ENCODE data around the gene TSSK2. TPM values are rescaled to one million over a fixed set of nuclear protein-coding genes. Genes with fewer than 3 reads are reported as not detected.

TSSK2 gene
- total RNA-seq, 1 experiment from 2014 or later, result not detected

DNA sequence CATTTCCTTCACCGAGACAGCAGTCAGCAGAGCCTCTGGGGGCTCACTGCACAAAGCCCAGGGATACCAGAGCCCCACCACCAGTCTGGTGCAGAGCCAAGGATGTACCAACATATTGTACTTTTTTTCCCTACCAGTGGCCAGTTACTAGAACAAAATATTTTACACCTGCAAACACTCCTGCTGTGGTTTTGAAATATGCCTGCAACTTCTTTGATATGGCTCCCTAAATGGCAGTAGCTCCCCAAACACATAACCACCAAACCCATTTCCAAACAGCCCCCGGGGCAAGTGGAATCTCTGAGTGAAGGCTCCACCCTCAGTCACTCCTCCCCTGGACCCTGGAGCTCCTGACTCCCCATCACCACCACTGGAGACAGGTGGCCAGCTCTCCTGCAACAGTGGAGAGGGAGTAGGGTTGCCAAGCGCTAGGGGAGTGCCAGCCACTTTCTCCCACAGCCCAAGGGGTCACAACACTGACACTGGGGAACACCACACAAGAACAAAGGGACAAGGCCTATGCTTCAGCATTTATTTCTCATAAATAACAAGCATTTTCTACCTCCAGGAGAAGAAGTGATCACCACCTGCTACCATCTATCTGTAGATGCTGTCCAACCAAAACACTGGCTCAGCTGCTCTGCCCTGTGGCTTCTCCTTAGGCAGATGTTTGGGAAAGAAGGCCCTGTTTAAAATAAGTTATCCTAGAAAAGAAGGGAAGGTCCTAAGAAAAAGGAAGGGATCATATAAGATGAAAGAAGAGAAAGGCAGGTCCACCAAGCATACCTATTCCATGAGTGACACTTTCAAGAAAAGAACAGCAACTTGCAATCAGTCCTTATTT is 24.0 kb upstream of the TSSK2 start:
- no peak for DNase-seq (ENCODE audit: low spot score)

DNA sequence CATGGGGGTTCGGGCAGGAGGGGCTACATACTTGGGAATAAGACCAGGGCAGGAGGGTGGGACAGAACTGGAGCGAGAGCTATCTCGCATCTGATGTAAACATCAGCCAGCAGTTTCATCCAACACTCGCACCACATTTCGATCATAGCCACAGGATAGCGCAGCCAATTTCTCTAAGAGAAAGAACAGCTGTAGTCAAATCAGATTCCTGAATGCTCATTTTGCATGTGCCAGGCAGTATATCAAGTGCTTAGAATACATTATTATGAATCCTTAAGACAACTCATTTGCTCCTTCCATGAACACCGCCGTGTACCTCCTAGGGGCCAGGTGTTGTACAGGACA is 23.4 kb upstream of the TSSK2 start:
- no peak for DNase-seq (ENCODE audit: low spot score)

DNA sequence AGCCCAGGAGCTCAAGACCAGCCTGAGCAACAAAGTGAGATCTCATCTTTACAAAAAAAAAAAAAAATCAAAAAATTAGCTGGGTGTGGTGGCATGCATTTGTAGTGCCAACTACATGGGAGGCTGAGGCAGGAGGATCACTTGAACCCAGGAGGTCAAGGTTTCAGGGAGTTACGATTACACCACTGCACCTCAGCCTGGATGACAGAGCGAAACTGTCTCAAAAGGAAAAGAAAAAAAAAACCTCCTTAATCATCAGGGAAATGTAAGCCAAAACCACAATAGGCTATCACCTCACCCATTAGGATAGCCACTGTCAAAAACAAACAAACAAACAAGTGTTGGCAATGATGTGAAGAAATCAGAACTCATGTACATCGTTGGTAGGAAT is 22.3 kb upstream of the TSSK2 start:
- no peak for DNase-seq (ENCODE audit: low spot score)

DNA sequence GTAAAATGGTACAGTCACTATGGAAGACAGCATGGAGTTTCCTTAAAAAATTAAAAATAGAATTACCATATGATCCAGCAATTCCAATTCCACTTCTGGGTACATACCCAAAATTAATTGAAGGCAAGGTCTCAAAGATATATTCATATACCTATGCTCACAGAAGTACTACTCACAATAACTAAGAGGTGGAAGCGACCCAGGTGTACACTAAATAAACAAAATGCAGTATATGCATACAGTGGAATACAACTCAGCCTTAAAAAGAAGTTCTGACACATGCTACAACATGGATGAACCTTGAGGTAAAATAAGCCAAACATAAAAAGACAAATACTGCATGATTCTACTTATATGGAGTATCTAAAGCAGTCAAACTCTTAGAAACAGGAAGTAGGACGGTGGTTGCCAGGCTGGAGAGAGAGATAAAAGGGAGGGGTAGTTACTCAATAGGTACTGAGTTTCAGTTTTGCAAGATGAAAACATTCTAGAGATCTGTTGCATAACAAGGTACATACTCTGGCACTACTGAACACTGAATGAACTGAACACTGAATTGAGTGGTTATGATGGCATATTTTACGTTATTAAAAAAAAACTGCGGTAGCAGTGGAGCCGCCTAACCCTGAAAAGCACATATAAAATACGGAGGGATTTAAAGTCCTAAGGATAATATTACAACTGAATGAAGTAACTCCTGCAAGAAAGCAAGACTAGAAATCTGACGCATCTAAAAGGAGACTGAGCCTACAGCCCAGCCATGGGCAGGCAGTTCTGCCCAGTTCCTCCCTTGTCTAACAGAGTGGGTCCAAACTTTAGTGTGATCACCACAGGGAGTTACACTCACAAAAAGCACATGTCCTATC is 21.7 kb upstream of the TSSK2 start:
- no peak for DNase-seq (ENCODE audit: low spot score)

DNA sequence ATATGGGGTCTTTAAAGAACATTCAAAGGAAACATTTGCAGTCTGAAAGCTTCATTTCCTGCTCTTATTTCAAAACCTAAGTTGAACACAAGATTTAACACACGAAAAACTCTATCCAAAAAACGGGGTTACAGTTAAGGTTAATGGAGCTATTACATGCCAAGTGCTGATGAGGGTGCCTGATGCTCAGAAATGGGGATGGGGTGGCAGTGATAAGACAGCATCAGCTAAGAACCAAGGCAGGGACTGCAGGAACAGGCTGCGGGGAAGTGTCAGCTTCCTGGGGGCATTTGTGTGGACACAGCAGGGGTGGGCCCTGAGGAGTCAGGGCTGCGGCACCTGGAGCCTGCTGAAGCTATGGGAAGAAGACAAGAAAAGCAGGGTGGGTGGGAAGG is 21.0 kb upstream of the TSSK2 start:
- no peak for DNase-seq (ENCODE audit: low spot score)

DNA sequence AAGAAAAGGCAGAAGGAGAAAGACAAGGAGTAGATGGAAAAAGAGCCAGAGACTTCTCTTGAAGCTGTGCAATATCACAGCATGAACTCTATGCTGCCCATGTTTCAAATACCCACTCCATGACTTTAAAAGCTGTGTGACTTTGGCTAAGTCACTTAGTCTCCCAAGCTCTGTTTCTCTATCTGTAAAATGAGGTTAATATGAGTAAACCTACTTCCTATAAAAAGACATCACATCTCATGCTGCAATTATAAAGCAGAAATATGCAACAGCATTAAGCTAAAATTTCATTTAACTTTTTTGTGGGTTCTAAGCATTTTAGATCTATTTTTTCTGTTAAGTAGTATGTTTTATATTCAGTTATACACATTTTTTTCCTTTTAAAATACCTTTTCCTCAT is 20.5 kb upstream of the TSSK2 start:
- no peak for DNase-seq (ENCODE audit: low spot score)

DNA sequence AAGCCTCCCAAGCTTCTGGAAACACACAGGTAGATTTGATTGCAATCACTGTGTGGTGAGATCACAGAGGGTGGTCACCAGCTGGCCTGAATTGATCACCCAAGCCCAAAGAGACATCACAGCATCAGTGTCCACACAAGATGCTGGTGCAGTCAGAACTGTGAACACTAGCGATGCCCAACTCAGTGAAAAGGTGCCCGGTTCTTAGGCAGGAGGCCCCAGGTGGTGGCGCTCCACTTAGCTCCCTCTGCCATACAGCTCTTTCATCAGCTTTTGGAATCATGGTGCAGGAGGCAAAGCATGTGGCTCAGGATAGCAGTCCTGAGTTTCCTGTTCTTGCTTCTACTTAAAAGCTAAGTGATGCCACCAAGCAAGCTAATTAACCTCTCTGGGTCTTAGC is 20.0 kb upstream of the TSSK2 start:
- no peak for DNase-seq (ENCODE audit: low spot score)

DNA sequence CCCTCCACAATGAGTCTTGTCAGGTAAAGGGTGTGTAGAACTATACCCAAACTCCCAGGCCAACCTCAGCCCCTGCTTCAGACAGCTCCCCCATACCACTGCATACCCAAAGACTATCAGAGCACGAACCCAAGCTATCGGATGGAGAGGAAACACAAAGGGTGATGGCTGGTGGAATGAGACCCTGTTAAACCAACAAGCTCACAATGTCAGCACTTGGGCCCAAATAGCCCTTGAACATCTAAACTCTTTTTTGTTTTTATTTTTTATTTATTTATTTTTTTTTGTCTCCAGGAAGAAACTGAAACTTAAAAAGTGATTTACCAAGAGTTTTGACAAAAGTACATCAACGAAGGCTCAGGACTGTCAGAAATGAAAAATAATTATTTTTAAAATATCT is 19.5 kb upstream of the TSSK2 start:
- no peak for DNase-seq (ENCODE audit: low spot score)

DNA sequence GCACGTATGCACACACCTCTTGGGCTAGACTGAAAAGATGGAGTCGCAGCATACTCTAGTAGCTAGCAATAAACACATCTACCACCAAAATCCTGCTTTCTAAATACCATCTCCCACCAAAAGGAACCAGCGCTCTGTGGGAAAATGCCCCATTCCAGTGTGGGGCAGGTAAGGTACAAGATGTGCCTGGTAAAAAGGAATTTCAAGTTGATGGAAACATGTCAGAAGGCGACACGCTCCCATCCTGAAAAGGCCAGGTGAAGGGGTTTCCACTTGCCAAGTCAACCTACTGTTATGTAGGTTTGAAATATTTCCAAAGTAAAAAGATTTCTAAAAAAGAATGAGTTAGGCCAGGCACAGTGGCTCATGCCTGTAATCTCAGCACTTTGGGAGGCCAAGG is 17.7 kb upstream of the TSSK2 start:
- DNase-seq (ENCODE audit: low spot score), result no peak

DNA sequence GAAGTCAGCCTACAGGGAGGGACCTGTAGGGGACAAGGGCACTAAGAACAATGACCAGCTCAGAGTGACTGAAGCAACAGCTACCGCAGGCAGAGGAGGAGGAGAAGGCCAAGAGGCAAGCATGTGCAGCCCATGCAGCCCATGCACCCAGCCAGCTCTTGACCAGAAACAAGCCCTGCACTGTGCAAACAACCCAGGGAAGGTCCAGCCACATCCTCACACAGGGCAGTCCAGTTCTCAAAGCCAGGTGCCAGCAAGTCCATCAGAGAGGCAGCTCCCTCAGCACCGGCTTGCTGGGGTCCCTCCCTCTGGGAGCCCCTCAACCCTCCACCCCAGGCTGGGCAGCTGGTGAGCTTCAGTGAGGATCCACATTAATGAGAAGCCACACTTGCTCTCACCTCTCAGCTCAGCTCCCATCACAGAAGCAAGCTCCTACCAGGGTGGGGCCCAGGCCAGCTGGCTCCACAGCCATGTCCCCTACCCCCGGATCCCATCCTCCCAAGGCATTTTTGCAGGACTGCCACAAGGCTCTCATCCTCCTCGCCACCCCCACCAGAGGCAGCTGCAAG is 16.0 kb upstream of the TSSK2 start:
- no peak for DNase-seq (ENCODE audit: low spot score)

DNA sequence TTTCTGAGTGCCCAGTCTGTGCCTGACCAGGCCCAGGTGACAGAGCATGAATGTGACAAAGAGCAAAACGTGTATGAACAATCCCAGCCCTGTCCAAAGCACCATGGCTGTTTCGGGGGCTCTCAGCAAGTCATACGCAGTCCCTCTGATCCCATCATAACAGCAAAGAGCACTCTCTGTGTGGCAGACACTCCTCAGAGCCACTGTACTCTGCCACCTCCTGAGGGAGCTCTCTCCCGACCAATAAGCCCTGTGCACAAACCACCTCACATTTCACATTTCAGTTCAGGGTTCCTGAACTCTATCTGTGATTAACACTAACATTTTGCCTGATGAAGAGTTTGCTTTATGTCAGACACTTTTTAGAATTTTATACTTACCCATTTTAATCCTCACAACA is 15.5 kb upstream of the TSSK2 start:
- DNase-seq (ENCODE audit: low spot score), result peak; percentile 38

DNA sequence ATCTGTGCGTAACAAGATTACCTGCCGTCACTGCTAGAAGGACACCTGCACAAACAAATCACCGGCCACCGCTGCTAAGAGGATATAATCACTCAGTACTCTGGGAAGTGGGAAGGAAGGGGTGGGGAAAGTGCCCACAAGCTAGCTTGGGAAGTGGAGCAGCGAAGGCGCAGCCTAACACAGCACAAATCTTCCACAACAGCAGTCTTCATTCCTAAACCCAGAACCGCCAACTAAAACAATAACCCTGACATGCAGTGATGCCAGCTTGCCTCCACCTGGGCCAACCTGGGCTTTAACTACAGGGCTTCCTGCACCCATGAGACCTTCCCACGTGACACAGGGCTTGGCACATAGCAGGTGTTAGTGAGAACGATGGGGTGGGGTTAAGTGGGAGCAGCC is 14.0 kb upstream of the TSSK2 start:
- DNase-seq (ENCODE audit: low spot score), result no peak

DNA sequence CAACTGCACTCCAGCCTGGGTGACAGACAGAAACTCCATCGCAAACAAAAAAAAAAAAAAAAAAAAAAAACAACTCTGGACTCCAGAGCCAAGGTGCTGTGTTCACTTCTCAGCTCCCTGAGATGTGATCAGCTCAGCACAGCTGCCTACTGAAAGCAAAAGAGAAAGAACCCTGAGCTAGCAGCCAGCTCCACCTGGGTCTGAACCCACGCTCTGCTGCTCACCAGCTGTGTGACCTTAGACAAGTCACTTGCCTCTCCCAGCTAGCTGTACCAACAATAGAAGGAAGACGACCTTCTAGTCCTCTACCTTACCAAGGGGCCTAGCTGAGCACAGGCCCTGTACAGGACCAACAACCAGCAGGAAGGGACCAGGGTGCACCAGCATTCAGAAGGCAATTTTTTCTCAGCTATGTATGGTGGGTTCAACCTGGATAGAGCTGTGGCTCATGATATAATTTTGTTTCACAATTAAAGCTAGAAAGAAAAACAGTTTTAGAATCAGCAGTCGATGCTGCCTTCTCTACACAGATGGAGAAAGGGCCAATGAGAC is 12.7 kb upstream of the TSSK2 start:
- no peak for DNase-seq (ENCODE audit: low spot score)

DNA sequence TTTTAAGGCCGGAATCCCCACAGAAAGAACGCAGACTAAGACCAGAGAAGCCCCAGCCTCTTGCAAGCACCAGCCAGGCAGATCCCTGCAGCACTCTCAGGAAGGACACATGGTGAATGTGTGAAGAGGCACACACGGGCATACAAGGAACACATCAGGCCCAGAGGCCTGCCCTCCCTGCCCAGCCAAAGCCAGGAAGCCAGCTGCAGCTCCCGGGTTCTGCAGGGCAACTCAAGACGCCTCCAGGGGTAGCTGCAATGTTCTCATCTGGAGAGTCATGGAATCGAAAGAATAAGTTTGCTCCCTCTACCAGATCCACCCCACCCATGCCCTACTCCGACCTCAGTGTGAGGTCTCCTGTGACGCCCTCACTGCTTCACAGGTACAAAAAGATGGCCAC is 11.2 kb upstream of the TSSK2 start:
- no peak for DNase-seq (ENCODE audit: low spot score)

DNA sequence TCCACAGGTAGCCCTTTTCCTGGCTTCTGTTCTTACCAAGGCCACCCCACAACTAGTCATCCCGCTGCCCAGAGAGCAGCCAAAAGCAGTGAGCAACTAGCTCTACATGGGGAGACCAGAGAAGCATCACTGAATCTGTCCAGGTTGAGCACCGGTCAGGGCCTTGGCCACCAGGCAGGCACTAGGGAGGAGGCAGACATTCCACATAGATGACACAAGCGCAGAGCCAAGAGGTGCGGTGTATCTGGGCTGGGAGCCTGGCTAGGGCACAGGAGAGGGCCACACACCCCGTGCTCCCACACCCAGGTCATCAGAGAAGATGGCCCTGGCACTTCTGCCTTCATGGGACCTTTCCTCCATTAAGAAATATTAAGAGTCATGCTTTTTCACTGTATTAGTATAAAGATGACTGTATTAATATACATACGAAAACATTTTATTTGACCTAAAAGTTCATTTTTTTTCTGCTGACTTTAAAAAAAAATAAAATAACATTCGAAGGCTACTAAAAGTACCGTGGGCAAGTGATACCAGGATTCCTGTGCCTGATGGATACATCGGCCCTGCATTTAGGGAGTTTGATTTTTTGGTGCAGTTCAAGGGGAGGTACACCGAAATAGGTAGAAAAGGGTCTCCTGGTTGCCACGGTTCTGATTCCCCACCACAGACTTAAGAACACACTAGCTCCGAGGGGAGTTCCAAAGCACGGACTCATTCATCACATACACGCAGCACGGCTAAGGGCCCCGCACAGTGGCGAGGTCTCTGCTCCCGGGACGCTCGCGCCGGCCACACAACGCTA is 10.1 kb upstream of the TSSK2 start:
- peak; percentile 92 for DNase-seq (ENCODE audit: low spot score)

DNA sequence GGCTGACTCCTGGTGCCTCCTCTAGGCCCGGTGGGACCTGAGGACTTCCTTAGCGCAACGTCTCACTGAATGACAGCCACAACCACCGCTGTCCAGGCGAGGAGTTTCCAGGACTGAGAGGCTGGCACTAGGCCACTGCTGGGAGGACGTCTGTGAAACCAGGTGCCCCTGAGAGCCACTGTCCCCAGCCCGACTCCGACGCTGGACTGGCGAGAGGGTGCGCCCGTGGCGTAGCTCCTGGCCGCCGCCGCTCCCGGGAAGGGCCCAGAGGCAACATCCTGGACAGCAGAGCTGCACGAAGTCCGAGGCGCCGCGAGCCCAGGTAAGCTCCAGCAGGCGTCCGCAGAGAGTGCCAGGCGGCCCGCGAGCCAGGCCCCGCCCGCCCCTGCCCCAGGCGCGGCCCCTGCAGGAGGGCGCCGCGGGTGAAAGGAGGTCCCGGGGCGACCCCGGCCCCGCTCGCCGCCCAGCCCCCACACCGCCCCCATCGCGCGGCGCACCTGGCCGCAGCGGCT is 9.4 kb upstream of the TSSK2 start:
- peak; percentile 74 for DNase-seq (ENCODE audit: low spot score)

DNA sequence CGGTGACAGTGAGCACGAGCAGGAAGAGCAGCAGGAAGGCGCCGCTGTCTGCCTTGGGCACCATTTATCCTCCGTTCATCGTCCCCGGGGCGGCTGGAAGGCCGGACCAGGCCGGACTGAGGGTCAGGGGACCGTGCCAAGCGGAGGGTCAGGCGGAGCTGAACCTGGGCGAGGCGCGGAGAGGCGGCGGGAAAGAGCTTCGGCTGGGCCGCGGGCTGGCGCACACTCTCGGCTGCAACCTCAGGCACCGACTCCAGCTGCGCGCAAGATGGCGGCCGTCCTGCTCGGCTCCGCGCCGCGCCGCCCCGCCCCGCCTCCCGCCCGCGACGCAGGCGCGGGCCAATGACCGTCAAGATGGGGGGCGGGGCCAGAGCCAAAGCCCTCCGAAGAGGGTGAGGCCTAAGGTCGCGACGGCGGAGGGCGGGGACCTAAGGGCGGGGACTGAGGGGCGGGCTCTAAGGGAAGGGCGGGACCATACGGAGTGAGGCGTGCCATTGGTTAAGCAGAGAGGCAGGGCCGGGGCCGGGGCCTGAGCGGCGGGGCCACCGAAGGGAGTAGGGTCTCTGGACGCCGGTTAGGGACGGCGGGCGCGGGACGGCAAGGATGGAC is 8.9 kb upstream of the TSSK2 start, which contains the start of gene DGCR2:
TSS of gene DGCR2 (minus strand) at position 270 of the 609 bp plus-strand sequence. CDS start at position 64, 206 bp downstream.
- DNase-seq (ENCODE audit: low spot score), result peak; percentile 99

DNA sequence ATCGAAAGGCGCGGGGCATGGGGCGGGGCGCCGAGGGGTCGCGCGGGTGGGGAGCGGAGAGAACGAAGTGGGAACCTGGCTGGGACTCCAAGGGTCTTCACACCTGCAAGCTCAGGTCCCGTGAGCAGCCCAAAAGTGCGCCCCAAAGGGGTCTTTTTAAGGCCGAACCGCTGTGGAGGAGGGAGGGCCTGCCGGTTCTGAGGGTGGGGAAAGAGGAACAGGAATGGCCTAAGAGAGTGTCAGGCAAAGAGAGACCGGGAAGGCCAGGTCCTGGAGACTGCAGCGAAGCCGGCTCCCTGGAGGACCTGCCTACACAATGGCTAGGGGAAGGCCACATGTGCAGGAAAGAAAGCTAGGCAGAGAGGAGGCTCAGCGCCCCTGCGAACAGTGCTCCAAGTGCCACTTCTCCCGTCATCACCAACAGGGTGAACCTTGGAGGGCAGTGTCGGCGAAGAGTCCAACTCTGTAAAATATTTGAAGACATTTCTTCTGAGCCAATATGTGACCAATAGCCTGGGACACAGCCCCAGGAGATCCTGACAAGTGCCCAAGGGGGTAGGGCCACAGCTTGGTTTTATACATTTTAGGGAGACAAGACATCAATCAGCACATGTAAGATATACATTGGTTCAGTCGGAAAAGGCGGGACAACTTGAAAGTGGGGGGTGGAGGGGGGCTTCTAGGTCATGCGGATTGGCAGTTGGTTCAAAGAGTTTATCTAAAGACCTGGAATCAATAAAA is 8.2 kb upstream of the TSSK2 start:
- DNase-seq (ENCODE audit: low spot score), result peak; percentile 49

DNA sequence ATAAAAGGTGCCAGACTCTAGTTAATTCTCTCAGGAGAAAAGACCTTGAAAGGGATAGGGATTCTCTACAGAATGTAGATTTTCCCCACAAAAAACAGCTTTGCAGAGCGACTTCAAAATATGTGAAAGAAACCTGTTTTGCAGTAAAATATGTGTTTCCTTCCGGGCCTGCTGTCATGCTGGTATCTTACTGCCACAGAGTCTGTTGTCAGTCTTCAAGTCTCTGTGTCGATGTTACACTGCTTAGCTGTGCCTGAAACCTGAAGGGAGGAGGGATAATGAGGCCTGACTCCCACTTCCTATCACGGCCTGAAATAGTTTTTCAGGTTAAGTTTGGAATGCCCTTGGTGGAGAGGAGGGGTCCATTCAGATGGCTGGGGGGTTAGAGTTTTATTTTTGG is 7.2 kb upstream of the TSSK2 start:
- no peak for DNase-seq (ENCODE audit: low spot score)

DNA sequence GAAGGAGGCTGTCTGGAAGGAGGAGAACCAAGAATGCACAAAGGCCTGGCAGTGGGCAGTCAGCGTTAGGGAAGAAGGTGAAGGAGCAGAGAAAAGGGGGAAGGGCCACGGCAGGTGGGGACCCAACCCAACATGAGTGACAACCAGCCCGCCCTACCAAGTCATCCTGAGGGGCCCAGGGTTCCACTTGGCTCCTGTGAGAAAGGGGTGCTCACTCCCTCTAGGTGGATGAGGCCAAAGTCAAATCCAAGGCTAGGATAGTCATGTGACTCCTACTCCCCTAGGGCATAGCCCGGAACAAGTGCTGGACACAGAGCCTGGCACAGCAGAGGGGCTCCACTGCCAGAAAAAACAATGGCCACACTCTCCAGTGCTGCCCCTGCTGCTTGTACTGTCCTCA is 6.7 kb upstream of the TSSK2 start:
- no peak for DNase-seq (ENCODE audit: low spot score)
